GM21786 (cell line): ENCODE data around the gene OVCA2.
"Not testable (repeated sequence)": the region's sequence is repeated elsewhere in the genome, so short reads cannot be mapped to it uniquely, and the experiment has no call there.

Experiments
- ATAC-seq: cut with Tn5 transposase; IDR thresholded peaks from one replicate; pipeline ENCODE4 v1.9.1; 2021; ENCODE audit not compliant: unreplicated experiment

The OVCA2 gene

GRCh38 chr17:2013220-2013993 lies 28.4 kb upstream of the OVCA2 start:
- not testable (repeated sequence) for ATAC-seq

- ATAC-seq, result no peak
These were observed 27.9 kb upstream of the OVCA2 start for GRCh38 chr17:2013994-2014317.

- ATAC-seq, result no peak
These were observed 26.5 kb upstream of the OVCA2 start for GRCh38 chr17:2015314-2015713.

- no peak for ATAC-seq
These were observed 25.3 kb upstream of the OVCA2 start for GRCh38 chr17:2016494-2016893.

- no peak for ATAC-seq
These were observed 24.4 kb upstream of the OVCA2 start for GRCh38 chr17:2017274-2017941.

GRCh38 chr17:2018716-2019510 lies 22.9 kb upstream of the OVCA2 start:
- ATAC-seq, result no peak

GRCh38 chr17:2019723-2020122 lies 22.1 kb upstream of the OVCA2 start:
- no peak for ATAC-seq

GRCh38 chr17:2020721-2021120 lies 21.1 kb upstream of the OVCA2 start:
- ATAC-seq, result no peak

GRCh38 chr17:2022647-2023240 lies 19.1 kb upstream of the OVCA2 start:
- ATAC-seq, result no peak

- ATAC-seq, result no peak
These were observed 18.6 kb upstream of the OVCA2 start for GRCh38 chr17:2023256-2023655.

- ATAC-seq, result no peak
These were observed 17.9 kb upstream of the OVCA2 start for GRCh38 chr17:2023692-2024571.

GRCh38 chr17:2024572-2025219 lies 17.1 kb upstream of the OVCA2 start:
- ATAC-seq, result no peak

- no peak for ATAC-seq
These were observed 16.6 kb upstream of the OVCA2 start, which contains the start of gene RTN4RL1 for GRCh38 chr17:2025220-2025621. RTN4RL1 (minus strand) TSS chr17:2025334; CDS start chr17:2024865, 469 bp downstream.

- no peak for ATAC-seq
These were observed 16.1 kb upstream of the OVCA2 start for GRCh38 chr17:2025622-2026309.

GRCh38 chr17:2027528-2028233 lies 14.1 kb upstream of the OVCA2 start:
- ATAC-seq, result no peak

- ATAC-seq, result no peak
These were observed 13.6 kb upstream of the OVCA2 start for GRCh38 chr17:2028234-2028614.

- ATAC-seq, result no peak
These were observed 13.1 kb upstream of the OVCA2 start for GRCh38 chr17:2028737-2029136.

GRCh38 chr17:2029911-2030778 lies 11.7 kb upstream of the OVCA2 start, which contains the start of gene DPH1:
DPH1 (plus strand) TSS chr17:2030153; CDS start chr17:2030170, 17 bp downstream.
- peak; percentile 75 for ATAC-seq
